Nephron (organoid): ENCODE results near the gene C5orf47.

Experiments used
- H3K27ac Mint-ChIP-seq, 3 experiments: 2 replicates each; pipeline ENCODE4 v1.8.0; 2020; ENCODE audit warnings: mixed read lengths in 3 of 3, mild to moderate bottlenecking in 2 of 3, moderate library complexity in 1 of 3
- H3K27me3 Mint-ChIP-seq: 2 replicates; pipeline ENCODE4 v1.8.0; 2021; ENCODE audit warnings: low read depth, mild to moderate bottlenecking, moderate library complexity, mixed read lengths
- H3K36me3 Mint-ChIP-seq: 2 replicates; pipeline ENCODE4 v1.8.0; 2020; ENCODE audit warnings: low read depth, mixed read lengths
- H3K4me1 Mint-ChIP-seq: 2 replicates; pipeline ENCODE4 v1.8.0; 2020; ENCODE audit warnings: mixed read lengths
- H3K4me3 Mint-ChIP-seq, 3 experiments: 2 replicates each; pipeline ENCODE4 v1.8.0; 2020; ENCODE audit warnings: mild to moderate bottlenecking in 3 of 3, mixed read lengths in 3 of 3, moderate library complexity in 2 of 3
- H3K9me3 Mint-ChIP-seq: 2 replicates; pipeline ENCODE4 v1.8.0; 2020; ENCODE audit warnings: mixed read lengths
- CTCF ChIP-seq, 3 experiments: fragments of 200-600 bp; sonication (generic); IDR thresholded peaks; one replicate each; pipeline ENCODE4 v1.5.0; 2021; ENCODE audit warnings: antibody characterized with exemption in 3 of 3; ENCODE audit not compliant: unreplicated experiment in 3 of 3

C5orf47 gene

GRCh38 chr5:173945160-173945559 lies 43.8 kb upstream of the C5orf47 start:
- TF ChIP-seq CTCF (IDR thresholded peaks at IDR 0.05; ENCODE audit: unreplicated experiment in 3 of 3): no peak
- H3K9me3 Mint-ChIP-seq: no peaks in the 10 kb centered on the region
- peaks cover 26% of the 10 kb centered on the region for H3K4me1 Mint-ChIP-seq
- H3K4me3 Mint-ChIP-seq: no peak overlapping the region
- peak overlapping the region in 2 of 3 experiments; percentile 81 to 93 for H3K27ac Mint-ChIP-seq
- H3K27me3 Mint-ChIP-seq: no peaks in the 10 kb centered on the region
- peaks cover 45% of the 10 kb centered on the region for H3K36me3 Mint-ChIP-seq

- Mint-ChIP-seq H3K27me3 (no peaks in the 10 kb centered on the region), H3K4me3 (no peak overlapping the region), H3K4me1 (peaks cover 26% of the 10 kb centered on the region), H3K9me3 (no peaks in the 10 kb centered on the region), H3K36me3 (peaks cover 53% of the 10 kb centered on the region), H3K27ac (peak overlapping the region; percentile 8 to 87 (median 22))
- no peak for TF ChIP-seq CTCF (IDR thresholded peaks at IDR 0.05; ENCODE audit: unreplicated experiment in 3 of 3)
Observed at GRCh38 chr5:173946323-173946722, 42.6 kb upstream of the C5orf47 start.

- Mint-ChIP-seq H3K36me3 (peaks cover 92% of the 10 kb centered on the region), H3K4me3 (no peak overlapping the region), H3K27ac (no peak overlapping the region), H3K9me3 (no peaks in the 10 kb centered on the region), H3K4me1 (peaks cover 20% of the 10 kb centered on the region), H3K27me3 (no peaks in the 10 kb centered on the region)
- no peak for TF ChIP-seq CTCF (IDR thresholded peaks at IDR 0.05; ENCODE audit: unreplicated experiment in 3 of 3)
Observed at GRCh38 chr5:173950829-173951228, 38.1 kb upstream of the C5orf47 start.

- no peaks in the 10 kb centered on the region for H3K27me3 Mint-ChIP-seq
- no peak for TF ChIP-seq CTCF (IDR thresholded peaks at IDR 0.05; ENCODE audit: unreplicated experiment in 3 of 3)
- peaks cover 76% of the 10 kb centered on the region for H3K36me3 Mint-ChIP-seq
- H3K4me1 Mint-ChIP-seq: peaks cover 25% of the 10 kb centered on the region
- no peak overlapping the region for H3K4me3 Mint-ChIP-seq
- no peaks in the 10 kb centered on the region for H3K9me3 Mint-ChIP-seq
- H3K27ac Mint-ChIP-seq: peak overlapping the region; percentile 33 to 97 (median 75)
Observed at GRCh38 chr5:173953528-173954090, 35.4 kb upstream of the C5orf47 start.

GRCh38 chr5:173954671-173955521 lies 34.1 kb upstream of the C5orf47 start:
- Mint-ChIP-seq H3K4me3 (peak overlapping the region in 1 of 3 experiments; percentile 14), H3K27me3 (no peaks in the 10 kb centered on the region), H3K9me3 (no peaks in the 10 kb centered on the region), H3K27ac (peak overlapping the region; percentile 87 to 97 (median 93)), H3K36me3 (peaks cover 69% of the 10 kb centered on the region), H3K4me1 (peaks cover 25% of the 10 kb centered on the region)
- TF ChIP-seq CTCF (IDR thresholded peaks at IDR 0.05; ENCODE audit: unreplicated experiment in 3 of 3): no peak
